ENCODE results near the gene SRR. TPM values are rescaled to one million over a fixed set of nuclear protein-coding genes. Genes with fewer than 3 reads are reported as not detected.
A peak's percentile ranks its signal among the peaks of the same experiment; 100 is the strongest.
"Not testable (repeated sequence)": the region's sequence is repeated elsewhere in the genome, so short reads cannot be mapped to it uniquely, and the experiment has no call there.

Gene SRR, protein sequence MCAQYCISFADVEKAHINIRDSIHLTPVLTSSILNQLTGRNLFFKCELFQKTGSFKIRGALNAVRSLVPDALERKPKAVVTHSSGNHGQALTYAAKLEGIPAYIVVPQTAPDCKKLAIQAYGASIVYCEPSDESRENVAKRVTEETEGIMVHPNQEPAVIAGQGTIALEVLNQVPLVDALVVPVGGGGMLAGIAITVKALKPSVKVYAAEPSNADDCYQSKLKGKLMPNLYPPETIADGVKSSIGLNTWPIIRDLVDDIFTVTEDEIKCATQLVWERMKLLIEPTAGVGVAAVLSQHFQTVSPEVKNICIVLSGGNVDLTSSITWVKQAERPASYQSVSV
- 10 to 100 TPM in 2 of 4 donors, 1 to 10 TPM in 2; 5.6 to 29.2 (median 13.4) TPM for total RNA-seq

DNA sequence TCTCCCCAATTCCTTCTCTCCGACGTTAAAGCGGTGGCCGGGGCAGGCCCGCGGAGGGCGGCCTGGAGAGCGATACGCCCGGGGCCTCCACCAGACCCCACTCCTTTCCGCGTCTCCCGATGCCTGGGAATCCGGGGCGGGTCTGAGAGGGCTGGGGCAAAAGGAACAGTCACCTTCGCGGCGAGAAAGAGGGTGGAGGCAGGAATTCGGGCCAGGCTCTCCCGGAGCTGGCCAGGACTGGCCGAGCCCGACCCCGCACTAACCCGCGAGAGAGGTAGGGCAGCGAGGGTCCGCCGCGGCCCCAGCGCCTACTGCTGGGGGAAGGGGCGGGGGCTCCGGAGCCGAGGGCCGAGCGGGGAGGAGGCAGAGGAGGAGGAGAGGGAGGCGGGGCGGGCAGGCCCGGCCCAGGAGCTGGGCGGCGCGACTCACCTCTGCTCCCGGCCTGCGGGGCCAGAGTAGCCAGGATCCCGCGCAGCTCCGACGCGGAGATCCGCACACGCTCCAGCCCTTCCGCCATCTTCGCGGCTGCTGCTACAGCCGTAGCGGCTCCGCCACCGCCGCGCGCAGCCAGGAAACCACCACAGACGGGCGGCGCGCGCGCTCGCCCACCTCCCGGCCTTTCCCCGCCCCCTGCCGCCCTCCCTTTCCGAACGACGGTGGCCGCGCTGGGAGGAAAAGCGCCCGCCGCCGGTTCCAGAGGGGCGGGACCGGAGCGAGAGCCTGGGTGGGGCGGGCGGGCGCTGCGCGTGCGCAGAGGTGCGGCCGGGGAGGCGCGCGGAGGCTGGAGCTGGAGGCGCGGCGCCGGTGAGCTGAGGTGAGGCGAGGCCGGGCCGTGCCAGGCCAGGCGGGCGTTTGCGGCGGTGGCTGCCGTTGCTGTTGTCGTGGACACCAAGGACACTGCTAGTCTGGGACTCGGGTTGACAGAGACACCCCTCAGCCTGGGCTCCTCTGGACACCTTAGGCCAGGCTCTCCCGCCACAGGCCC, at the start of gene SRR, which contains the start of gene SMG6:
Gene SRR, plus strand, starts transcription at position 747 of the 985 bp plus-strand sequence. CDS start 11,611 bp downstream, outside the sequence.
Gene SMG6, minus strand, starts transcription at position 582 of the 985 bp plus-strand sequence. Its CDS starts 65 bp downstream, at position 517.
- no peaks in the 10 kb centered on the region for H3K27me3 ChIP-seq
- H3K4me3 ChIP-seq = peak within 1 kb of the TSS; percentile 81 to 88
- no peaks in the 10 kb centered on the region for H3K36me3 ChIP-seq
- peak within 1 kb of the TSS; percentile 91 to 94 for H3K27ac ChIP-seq
- intact Hi-C loops (cut with DNase I; ENCODE audit: low total_unique reads) = no loop called here
- DNase-seq = peak; percentile 89 to 92
- TF ChIP-seq CTCF (IDR thresholded peaks at IDR 0.05) = no peak
- TF ChIP-seq POLR2A (IDR thresholded peaks at IDR 0.05) = peak in 1 of 2 donors; percentile 76
- peaks cover 0 to 10% of the 10 kb centered on the region in 2 donors for H3K4me1 ChIP-seq
- H3K9me3 ChIP-seq = no peaks in the 10 kb centered on the region

GRCh38 chr17:2258830-2259229, 44.9 kb upstream of the SRR start:
- H3K4me1 ChIP-seq; intact Hi-C loops (cut with DNase I; ENCODE audit: low total_unique reads): not testable (repeated sequence)
- H3K27ac ChIP-seq = peak overlapping the region; percentile 64 to 86

DNA sequence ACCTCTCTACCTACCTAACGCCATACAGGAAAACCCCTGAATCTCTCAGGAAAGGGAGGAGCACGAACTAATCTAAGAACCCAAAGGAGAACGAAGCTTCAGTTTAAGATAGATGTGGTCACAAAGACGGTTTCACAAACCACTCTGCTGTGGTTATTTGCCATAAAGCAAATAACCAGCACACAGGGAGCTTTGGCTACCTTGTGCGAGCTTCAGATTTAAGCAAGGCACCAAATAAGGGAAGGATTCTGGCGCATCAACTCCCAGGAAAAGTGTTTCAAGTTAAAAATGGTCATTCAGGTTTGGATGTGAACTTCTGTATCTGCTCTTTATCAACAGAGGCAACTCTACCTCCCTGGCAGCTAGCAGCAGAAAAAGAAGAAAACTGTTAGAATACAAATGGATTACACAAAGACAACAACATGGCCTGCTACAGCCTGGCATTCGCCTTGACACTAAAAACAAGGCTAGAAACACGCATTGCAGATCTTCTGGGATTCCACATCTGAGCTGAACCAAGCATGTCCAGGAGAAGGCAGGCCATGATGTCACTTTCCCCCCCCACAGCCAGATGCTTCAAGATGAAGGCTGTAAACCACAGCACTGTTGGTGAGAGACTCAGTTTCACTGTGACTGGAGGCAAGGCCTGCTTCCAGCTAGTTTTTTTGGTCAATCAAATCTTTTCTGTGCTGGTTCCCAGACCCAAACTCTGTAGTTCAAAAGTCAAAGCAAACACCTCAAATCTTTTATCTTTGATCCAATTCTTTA, 43.8 kb upstream of the SRR start:
- peak overlapping the region; percentile 64 to 86 for H3K27ac ChIP-seq
- TF ChIP-seq POLR2A (IDR thresholded peaks at IDR 0.05) (no peak), CTCF (IDR thresholded peaks at IDR 0.05) (no peak)
- intact Hi-C loops (cut with DNase I; ENCODE audit: low total_unique reads) = no loop called here

More at GRCh38 chr17:2258830-2259229, 44.9 kb upstream of the SRR start:
- not testable (repeated sequence) for H3K9me3 ChIP-seq, H3K4me3 ChIP-seq, H3K36me3 ChIP-seq, DNase-seq, H3K27me3 ChIP-seq

GRCh38 chr17:2262135-2262587, 41.6 kb upstream of the SRR start:
- no peak overlapping the region for H3K4me3 ChIP-seq
- peaks cover 0 to 9% of the 10 kb centered on the region in 2 donors for H3K4me1 ChIP-seq
- TF ChIP-seq CTCF (IDR thresholded peaks at IDR 0.05) = no peak
- no peak for TF ChIP-seq POLR2A (IDR thresholded peaks at IDR 0.05)
- H3K27me3 ChIP-seq = no peaks in the 10 kb centered on the region
- peak overlapping the region; percentile 80 to 84 for H3K27ac ChIP-seq
- DNase-seq = no peak
- no peaks in the 10 kb centered on the region for H3K36me3 ChIP-seq
- intact Hi-C loops (cut with DNase I; ENCODE audit: low total_unique reads) = no loop called here
- H3K9me3 ChIP-seq = no peaks in the 10 kb centered on the region

More for the DNA sequence above, 43.8 kb upstream of the SRR start:
- Histone ChIP-seq H3K4me3 (no peak overlapping the region), H3K36me3 (no peaks in the 10 kb centered on the region), H3K27me3 (no peaks in the 10 kb centered on the region), H3K9me3 (no peaks in the 10 kb centered on the region), H3K4me1 (peaks cover 0 to 9% of the 10 kb centered on the region in 2 donors)
- peak; percentile 46 to 78 for DNase-seq
